ENCODE measurements around the gene PSMD13. TPM values are rescaled to one million over a fixed set of nuclear protein-coding genes. Genes with fewer than 3 reads are reported as not detected.
A peak's percentile ranks its signal among the peaks of the same experiment; 100 is the strongest.

Gene PSMD13
- total RNA-seq, 1 donor from 2014 or later: 258 TPM

DNA sequence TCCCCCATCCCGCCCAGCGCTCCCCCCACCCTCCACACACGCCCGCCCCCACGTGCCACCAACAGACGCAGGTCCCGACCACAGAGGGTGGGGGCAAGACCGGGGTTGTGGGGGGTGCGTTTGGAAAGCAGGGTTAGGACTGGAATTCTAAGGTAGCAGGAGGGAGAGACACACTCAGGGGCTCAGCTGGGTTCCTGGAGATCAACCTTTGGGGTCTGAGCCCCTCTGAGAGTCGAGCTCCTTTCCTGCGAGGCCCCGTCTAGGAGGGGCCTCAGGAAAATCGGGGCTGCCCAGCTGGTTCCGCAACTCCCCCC lies 52.6 kb downstream of the PSMD13 start:
- Mint-ChIP-seq H3K4me1 (ENCODE audit: low read depth) (peaks cover 18% of the 10 kb centered on the region), H3K36me3 (ENCODE audit: low read depth) (peaks cover 8% of the 10 kb centered on the region), H3K4me3 (ENCODE audit: low read depth) (peak overlapping the region; percentile 66), H3K27ac (no peak overlapping the region), H3K9me3 (no peaks in the 10 kb centered on the region), H3K27me3 (ENCODE audit: low read depth) (peaks cover 16% of the 10 kb centered on the region)
- intact Hi-C loops (cut with micrococcal nuclease): no loop called here
- no peak for DNase-seq (ENCODE audit: low spot score)

DNA sequence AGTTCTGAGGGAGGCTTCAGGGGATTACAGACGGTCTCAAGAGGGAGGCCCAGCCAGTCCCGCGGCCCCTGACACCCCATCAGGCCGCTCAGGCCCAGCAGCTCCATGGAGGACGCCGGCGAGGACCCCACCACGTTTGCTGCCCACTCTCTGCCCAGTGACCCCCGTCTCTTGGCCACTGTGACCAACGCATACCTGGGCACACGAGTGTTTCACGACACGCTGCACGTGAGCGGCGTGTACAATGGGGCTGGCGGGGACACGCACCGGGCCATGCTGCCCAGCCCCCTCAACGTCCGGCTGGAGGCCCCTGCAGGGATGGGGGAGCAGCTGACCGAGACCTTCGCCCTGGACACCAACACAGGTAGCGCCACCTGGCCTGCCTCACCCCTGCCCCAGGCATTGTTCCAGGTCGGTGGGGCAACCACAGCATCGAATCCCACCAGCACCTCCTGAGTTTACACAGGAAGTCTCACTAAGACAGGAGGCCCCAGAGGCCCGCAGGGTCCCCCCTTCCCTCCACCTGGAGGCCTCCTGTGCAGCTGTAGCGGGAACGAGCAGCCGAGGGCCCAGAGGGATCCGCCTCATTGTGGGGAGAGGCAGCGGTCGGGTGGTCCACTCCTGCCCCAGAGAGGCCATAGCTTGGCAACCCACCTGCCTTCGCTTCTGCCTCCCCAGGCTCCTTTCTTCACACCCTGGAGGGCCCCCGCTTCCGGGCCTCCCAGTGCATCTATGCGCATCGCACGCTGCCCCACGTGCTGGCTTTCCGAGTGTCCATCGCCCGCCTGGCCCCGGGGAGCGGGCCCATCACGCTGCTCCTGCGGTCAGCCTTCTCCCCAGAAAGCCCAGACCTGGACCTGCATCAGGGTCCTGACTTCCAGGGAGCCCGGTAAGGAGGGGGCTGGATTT lies 53.2 kb downstream of the PSMD13 start:
- DNase-seq (ENCODE audit: low spot score): no peak
- H3K36me3 Mint-ChIP-seq (ENCODE audit: low read depth): peaks cover 8% of the 10 kb centered on the region

DNA sequence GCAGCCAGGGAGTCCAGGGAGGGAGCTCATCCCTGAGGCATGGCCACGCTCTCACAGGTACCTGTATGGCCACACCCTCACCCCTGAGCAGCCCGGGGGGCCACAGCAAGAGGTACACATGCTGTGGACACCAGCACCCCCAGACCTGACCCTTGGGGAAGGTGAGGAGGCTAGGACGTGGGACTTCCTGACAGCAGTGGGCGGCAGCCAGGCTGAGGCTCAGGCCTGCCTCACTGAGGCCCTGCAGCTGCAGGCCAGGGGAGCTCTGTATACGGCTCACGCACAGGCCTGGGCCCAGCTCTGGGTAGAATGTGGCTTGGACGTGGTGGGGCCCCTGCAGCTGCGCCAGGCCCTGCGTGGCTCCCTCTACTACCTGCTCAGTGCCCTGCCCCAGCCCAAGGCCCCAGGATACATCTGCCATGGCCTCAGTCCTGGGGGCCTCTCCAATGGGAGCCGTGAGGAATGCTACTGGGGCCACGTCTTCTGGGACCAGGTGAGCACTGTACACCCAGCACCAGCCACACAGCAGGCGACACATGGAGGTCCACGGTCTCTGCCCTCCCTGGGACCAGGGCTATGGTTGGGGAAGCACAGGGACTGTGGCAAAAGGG lies 54.0 kb downstream of the PSMD13 start:
- no peak for DNase-seq (ENCODE audit: low spot score)
- Mint-ChIP-seq H3K36me3 (ENCODE audit: low read depth) (peaks cover 8% of the 10 kb centered on the region), H3K4me1 (ENCODE audit: low read depth) (peaks cover 17% of the 10 kb centered on the region), H3K4me3 (ENCODE audit: low read depth) (peak overlapping the region; percentile 26), H3K9me3 (no peaks in the 10 kb centered on the region), H3K27me3 (ENCODE audit: low read depth) (peaks cover 15% of the 10 kb centered on the region), H3K27ac (no peak overlapping the region)
- intact Hi-C loops (cut with micrococcal nuclease): no loop called here

More for the DNA sequence above, 53.2 kb downstream of the PSMD13 start:
- Mint-ChIP-seq H3K4me3 (ENCODE audit: low read depth) (peak overlapping the region; percentile 66), H3K9me3 (no peaks in the 10 kb centered on the region), H3K27ac (no peak overlapping the region), H3K4me1 (ENCODE audit: low read depth) (peaks cover 18% of the 10 kb centered on the region), H3K27me3 (ENCODE audit: low read depth) (peaks cover 16% of the 10 kb centered on the region)
- intact Hi-C loops (cut with micrococcal nuclease): no loop called here

DNA sequence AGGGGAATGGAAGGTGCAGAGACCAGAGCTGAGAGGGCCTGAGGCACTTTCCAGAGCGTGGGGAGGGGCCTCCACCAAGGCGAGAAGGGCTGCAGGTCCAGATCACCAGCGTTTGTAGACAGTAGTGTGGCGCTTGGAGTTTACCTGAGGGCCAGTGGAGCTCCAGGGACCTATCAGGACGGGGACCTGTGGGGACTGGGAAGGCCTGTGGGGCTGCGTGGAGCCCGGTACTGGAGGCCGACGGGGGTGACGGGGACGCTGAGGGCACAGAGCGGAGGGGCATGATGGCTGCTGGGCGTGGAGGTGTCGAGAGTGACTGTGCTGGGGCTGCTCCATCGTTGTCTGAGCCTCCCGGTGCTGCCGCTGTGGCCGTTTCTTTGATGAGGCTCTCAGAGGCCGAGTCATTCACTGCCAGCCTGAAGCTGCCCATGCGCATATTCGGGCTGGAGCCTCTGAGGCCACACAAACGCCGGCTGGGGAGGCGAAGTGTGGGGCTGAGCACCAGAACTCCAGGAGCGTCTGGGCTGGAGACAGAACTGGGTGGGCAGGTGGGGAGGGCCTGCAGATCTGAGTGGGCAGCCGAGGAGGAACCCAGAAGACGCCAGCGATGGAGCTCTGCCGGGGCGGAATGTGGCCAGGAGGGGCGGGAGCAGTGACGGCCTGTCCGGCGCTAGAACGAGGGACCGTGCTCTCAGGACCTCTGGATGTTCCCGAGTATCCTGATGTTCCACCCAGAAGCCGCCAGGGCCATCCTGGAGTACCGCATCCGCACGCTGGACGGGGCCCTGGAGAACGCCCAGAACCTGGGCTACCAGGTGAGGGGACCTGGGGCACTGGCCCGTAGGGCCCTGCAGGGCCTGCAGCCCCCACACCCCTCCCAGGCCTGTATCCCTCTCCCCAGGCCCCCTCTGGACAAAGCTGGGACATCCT lies 54.8 kb downstream of the PSMD13 start:
- Mint-ChIP-seq H3K4me1 (ENCODE audit: low read depth) (peaks cover 15% of the 10 kb centered on the region), H3K27me3 (ENCODE audit: low read depth) (peaks cover 13% of the 10 kb centered on the region), H3K27ac (no peak overlapping the region), H3K36me3 (ENCODE audit: low read depth) (peaks cover 8% of the 10 kb centered on the region), H3K9me3 (no peaks in the 10 kb centered on the region), H3K4me3 (ENCODE audit: low read depth) (peak overlapping the region; percentile 26)
- intact Hi-C loops (cut with micrococcal nuclease): no loop called here
- no peak for DNase-seq (ENCODE audit: low spot score)

DNA sequence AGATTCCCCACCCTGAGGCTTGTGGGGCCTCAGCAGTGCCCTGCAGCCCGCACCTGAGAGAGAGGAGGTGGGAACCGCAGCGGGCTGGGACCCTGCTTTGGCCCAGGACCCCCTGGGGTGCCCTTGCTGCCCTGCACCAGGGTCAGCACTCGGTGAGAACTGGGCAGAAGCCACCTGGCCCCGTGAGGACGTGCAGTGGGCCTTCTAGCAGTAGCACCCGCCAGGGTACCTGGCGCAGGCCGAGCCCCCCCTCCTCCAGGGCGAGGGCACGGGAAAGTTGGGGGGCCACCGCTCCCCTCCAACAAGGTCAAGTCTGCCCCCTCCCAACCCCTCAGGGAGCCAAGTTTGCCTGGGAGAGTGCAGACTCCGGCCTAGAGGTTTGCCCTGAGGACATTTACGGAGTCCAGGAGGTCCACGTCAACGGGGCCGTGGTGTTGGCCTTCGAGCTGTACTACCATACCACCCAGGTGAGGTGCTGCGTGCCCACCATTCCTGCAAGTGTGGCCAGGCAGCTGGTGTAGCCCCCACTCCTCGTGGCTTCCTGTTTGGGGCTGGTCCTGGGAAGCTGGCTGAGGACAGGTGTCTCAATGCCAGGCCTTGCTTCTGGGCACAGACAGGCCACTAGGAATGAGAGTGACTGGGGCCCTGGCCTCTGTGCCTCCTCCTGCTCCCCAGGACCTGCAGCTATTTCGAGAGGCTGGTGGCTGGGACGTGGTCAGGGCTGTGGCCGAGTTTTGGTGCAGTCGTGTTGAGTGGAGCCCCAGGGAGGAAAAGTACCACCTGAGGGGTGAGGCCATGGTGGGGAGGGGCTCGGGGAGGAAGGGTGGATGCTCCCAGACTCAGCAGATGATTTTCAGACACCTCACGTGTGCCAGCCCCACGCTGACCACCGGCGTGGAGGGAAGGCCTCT lies 55.7 kb downstream of the PSMD13 start:
- H3K4me1 Mint-ChIP-seq (ENCODE audit: low read depth): peaks cover 11% of the 10 kb centered on the region
- H3K36me3 Mint-ChIP-seq (ENCODE audit: low read depth): peaks cover 8% of the 10 kb centered on the region
- no peak overlapping the region for H3K4me3 Mint-ChIP-seq (ENCODE audit: low read depth)
- intact Hi-C loops (cut with micrococcal nuclease): no loop called here
- no peak overlapping the region for H3K27ac Mint-ChIP-seq
- no peaks in the 10 kb centered on the region for H3K9me3 Mint-ChIP-seq
- H3K27me3 Mint-ChIP-seq (ENCODE audit: low read depth): peaks cover 8% of the 10 kb centered on the region
- DNase-seq (ENCODE audit: low spot score): no peak

DNA sequence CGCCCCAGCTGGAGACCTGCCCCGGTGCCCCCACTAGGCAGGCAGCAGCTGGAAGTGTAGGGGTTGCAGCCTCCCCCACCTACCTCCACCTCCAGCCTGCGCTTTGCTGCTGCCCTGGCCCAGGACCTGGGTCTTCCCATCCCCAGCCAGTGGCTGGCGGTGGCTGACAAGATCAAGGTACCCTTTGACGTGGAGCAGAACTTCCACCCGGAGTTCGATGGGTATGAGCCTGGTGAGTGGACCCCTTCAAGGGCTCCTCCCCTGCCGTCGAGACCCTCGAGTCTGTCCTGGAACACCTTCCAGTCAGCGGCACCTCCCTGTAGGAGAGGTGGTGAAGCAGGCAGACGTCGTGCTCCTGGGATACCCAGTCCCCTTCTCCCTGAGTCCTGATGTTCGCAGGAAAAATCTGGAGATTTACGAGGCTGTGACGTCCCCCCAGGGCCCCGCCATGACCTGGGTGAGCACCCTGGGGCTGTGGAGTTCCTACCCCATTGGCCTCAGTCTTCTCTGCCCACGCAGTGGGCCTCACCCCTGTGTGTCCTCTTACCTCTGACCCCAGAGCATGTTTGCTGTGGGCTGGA lies 56.6 kb downstream of the PSMD13 start:
- H3K4me3 Mint-ChIP-seq (ENCODE audit: low read depth): no peak overlapping the region
- no peak overlapping the region for H3K27ac Mint-ChIP-seq
- DNase-seq (ENCODE audit: low spot score): no peak
- intact Hi-C loops (cut with micrococcal nuclease): no loop called here
- H3K9me3 Mint-ChIP-seq: no peaks in the 10 kb centered on the region
- H3K27me3 Mint-ChIP-seq (ENCODE audit: low read depth): no peaks in the 10 kb centered on the region
- peaks cover 8% of the 10 kb centered on the region for H3K36me3 Mint-ChIP-seq (ENCODE audit: low read depth)
- peaks cover 9% of the 10 kb centered on the region for H3K4me1 Mint-ChIP-seq (ENCODE audit: low read depth)

DNA sequence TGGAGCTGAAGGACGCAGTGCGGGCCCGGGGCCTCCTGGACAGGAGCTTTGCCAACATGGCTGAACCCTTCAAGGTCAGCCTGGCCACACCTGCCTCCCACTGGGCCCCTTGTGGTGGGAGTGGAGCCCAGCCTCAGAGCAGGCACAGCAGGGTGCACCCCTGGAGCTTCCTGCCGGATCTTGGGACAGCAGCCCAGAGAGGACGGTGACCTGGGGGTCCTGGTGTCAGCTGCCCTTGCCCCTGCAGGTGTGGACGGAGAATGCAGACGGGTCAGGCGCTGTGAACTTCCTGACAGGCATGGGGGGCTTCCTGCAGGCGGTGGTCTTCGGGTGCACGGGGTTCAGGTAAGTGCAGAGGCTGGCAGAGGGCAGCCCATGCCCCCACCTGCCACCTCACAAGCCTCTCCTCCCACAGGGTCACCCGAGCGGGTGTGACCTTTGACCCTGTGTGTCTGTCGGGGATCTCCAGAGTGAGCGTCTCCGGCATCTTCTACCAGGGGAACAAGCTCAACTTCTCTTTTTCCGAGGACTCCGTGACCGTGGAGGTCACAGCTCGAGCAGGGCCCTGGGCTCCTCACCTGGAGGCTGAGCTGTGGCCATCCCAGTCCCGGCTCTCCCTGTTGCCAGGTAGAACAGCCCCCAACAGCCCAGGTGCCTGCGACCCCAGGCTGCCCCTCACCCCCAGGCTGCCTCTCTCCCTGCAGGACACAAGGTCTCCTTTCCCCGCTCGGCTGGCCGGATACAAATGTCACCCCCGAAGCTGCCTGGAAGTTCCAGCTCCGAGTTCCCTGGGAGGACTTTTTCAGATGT lies 57.3 kb downstream of the PSMD13 start:
- H3K4me1 Mint-ChIP-seq (ENCODE audit: low read depth): peaks cover 9% of the 10 kb centered on the region
- intact Hi-C loops (cut with micrococcal nuclease): no loop called here
- no peaks in the 10 kb centered on the region for H3K27me3 Mint-ChIP-seq (ENCODE audit: low read depth)
- no peak overlapping the region for H3K27ac Mint-ChIP-seq
- H3K36me3 Mint-ChIP-seq (ENCODE audit: low read depth): peaks cover 8% of the 10 kb centered on the region
- DNase-seq (ENCODE audit: low spot score): no peak
- no peaks in the 10 kb centered on the region for H3K9me3 Mint-ChIP-seq
- H3K4me3 Mint-ChIP-seq (ENCODE audit: low read depth): no peak overlapping the region

DNA sequence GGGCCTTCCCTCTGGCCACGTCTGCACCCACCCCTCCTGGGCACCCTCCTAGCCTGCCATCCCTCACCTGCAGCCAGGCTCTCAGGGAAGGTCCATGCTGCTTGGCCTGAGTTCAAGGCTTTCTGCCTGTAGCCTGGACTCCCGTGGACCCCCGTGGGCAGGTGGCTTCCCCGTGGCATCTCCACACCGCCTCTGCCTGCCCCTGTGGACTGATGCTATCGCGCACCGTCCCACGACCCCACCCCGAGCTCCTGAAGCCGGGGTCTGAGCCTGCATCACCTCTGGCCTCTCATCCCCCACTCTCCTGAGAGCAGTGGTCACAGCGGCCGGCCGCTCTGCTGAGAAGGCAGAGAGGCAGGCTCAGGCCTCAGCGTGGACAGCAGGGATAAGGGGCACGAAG lies 58.0 kb downstream of the PSMD13 start:
- DNase-seq (ENCODE audit: low spot score): no peak
- H3K36me3 Mint-ChIP-seq (ENCODE audit: low read depth): peaks cover 8% of the 10 kb centered on the region
- no peak overlapping the region for H3K4me3 Mint-ChIP-seq (ENCODE audit: low read depth)
- H3K9me3 Mint-ChIP-seq: no peaks in the 10 kb centered on the region
- peaks cover 9% of the 10 kb centered on the region for H3K4me1 Mint-ChIP-seq (ENCODE audit: low read depth)
- no peak overlapping the region for H3K27ac Mint-ChIP-seq
- H3K27me3 Mint-ChIP-seq (ENCODE audit: low read depth): no peaks in the 10 kb centered on the region
- intact Hi-C loops (cut with micrococcal nuclease): no loop called here

DNA sequence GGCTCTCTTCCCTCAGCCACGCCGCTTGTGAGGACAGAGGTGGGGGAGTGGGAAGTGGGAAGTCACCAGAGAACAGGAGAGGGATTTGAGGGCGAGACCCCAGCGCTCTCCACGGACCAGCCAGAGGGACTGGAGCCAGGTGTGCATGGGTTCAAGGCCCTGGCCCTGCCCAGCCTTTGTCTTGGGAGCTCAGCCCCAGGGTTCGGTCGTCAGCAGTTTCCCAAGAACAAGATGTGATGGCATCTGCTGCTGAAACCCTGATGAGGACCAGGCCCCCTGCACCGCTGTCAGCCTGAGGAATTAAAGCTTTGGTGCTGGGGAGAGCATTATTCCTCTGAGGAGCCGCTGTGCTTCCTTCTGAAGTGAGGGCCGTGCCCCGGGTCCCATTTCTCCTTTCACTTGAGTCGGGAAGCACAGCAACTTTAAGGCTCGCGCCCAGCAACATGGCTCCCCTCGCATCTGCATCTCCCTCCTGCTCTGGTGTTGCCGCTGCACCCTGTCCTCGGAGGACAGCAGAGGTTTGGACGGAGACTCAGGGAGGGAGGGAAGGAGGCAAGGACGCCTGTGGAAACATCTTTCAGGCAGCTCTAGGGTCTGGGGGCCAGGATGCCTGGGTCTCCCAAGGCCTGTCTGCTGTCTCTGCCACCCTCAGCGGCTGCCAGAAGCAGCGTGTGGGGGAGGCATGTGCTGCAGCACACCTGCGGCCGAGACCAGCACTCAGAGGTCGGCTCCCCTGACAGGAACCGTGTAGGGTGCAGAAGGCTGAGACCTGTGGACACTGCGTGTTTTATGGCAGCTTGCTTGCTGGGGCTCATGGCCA lies 58.8 kb downstream of the PSMD13 start:
- Mint-ChIP-seq H3K9me3 (no peaks in the 10 kb centered on the region), H3K4me3 (ENCODE audit: low read depth) (no peak overlapping the region), H3K36me3 (ENCODE audit: low read depth) (peaks cover 8% of the 10 kb centered on the region), H3K27me3 (ENCODE audit: low read depth) (peaks cover 2% of the 10 kb centered on the region), H3K4me1 (ENCODE audit: low read depth) (peaks cover 9% of the 10 kb centered on the region), H3K27ac (no peak overlapping the region)
- intact Hi-C loops (cut with micrococcal nuclease): no loop called here
- no peak for DNase-seq (ENCODE audit: low spot score)

DNA sequence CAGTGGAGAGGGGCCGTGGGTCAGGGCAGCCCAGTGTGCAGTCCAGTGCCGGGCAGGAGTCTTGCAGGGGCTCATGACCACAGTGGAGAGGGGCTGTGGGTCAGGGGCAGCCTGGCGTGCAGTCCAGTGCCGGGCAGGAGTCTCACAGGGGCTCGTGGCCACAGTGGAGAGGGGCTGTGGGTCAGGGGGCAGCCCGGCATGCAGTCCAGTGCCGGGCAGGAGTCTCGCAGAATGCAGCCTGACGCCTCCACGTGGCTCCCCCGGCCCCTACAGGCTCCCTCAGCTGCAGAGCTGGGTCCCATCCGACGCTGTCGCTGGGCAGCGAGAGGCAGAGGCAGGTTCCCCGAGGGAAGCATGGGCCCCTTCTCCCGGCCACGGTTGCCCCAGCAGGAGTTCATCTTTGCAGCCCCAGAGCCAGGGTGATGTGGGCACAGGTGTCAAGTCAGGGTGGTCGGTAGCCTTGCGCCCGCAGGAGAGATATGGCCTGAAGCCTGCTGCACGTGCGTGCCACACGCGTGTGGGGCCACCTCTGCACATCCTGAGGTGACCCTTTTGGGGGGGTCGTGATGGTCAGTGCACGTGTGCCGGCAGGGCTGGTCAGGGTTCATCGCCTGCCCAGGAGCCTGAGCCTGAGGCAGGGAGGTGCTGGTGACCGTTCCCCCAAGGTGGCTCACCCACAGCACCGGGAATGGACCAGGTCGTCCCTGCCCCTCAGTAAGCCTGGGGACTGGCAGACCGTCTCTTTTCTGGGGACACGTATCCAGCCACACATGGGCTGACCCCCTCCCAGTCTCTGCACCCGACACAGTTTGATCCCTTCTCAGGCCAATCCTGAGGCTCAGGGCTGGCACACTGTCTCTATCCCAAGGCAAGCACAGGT lies 59.6 kb downstream of the PSMD13 start:
- Mint-ChIP-seq H3K4me1 (ENCODE audit: low read depth) (peaks cover 4% of the 10 kb centered on the region), H3K4me3 (ENCODE audit: low read depth) (no peak overlapping the region), H3K36me3 (ENCODE audit: low read depth) (peaks cover 3% of the 10 kb centered on the region), H3K27ac (no peak overlapping the region), H3K27me3 (ENCODE audit: low read depth) (peaks cover 7% of the 10 kb centered on the region), H3K9me3 (no peaks in the 10 kb centered on the region)
- DNase-seq (ENCODE audit: low spot score): no peak
- intact Hi-C loops (cut with micrococcal nuclease): no loop called here
